ENCODE measurements around the gene MIPOL1. TPM values are rescaled to one million over a fixed set of nuclear protein-coding genes. Genes with fewer than 3 reads are reported as not detected.

MIPOL1 gene
- total and polyA plus RNA-seq, 2 of the 13 experiments (the other 11 are each of a cell fraction or from before 2014, with no cell fraction given), result 8.6 to 34.2 TPM

- peak; percentile 59; the same call in 1 of the 2 replicates for TF ChIP-seq SOX5 (CRISPR knock-in tag; IDR thresholded peaks at IDR 0.05; ENCODE audit: borderline replicate concordance)
- no peak for TF ChIP-seq GRHL1 (CRISPR knock-in tag; conservative IDR thresholded peaks at IDR 0.05)
- no peak for TF ChIP-seq ZNF646 (CRISPR knock-in tag; IDR thresholded peaks at IDR 0.05)
- TF ChIP-seq SP2 (CRISPR knock-in tag; IDR thresholded peaks at IDR 0.05), result peak; percentile 24; the same call in 1 of the 2 replicates
- peak; percentile 38; the same call in 1 of the 2 replicates for TF ChIP-seq TCF7 (IDR thresholded peaks at IDR 0.05; ENCODE audit: low read depth)
- TF ChIP-seq ZNF839 (CRISPR knock-in tag; IDR thresholded peaks at IDR 0.05; ENCODE audit: borderline replicate concordance), result peak; percentile 78; the same call in 1 of the 2 replicates
- no peak; the same call in none of the 2 replicates for TF ChIP-seq SNAPC2 (CRISPR knock-in tag; IDR thresholded peaks at IDR 0.05)
- TF ChIP-seq, protein P1, sequence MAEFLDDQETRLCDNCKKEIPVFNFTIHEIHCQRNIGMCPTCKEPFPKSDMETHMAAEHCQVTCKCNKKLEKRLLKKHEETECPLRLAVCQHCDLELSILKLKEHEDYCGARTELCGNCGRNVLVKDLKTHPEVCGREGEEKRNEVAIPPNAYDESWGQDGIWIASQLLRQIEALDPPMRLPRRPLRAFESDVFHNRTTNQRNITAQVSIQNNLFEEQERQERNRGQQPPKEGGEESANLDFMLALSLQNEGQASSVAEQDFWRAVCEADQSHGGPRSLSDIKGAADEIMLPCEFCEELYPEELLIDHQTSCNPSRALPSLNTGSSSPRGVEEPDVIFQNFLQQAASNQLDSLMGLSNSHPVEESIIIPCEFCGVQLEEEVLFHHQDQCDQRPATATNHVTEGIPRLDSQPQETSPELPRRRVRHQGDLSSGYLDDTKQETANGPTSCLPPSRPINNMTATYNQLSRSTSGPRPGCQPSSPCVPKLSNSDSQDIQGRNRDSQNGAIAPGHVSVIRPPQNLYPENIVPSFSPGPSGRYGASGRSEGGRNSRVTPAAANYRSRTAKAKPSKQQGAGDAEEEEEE (CRISPR knock-in tag; IDR thresholded peaks at IDR 0.05; ENCODE audit: borderline replicate concordance), result no peak
- TF ChIP-seq, protein P2, sequence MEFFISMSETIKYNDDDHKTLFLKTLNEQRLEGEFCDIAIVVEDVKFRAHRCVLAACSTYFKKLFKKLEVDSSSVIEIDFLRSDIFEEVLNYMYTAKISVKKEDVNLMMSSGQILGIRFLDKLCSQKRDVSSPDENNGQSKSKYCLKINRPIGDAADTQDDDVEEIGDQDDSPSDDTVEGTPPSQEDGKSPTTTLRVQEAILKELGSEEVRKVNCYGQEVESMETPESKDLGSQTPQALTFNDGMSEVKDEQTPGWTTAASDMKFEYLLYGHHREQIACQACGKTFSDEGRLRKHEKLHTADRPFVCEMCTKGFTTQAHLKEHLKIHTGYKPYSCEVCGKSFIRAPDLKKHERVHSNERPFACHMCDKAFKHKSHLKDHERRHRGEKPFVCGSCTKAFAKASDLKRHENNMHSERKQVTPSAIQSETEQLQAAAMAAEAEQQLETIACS (CRISPR knock-in tag; IDR thresholded peaks at IDR 0.05), result peak; percentile 51
- TF ChIP-seq RBFOX2 (IDR thresholded peaks at IDR 0.05; ENCODE audit: low read depth, low read length), result peak; percentile 87
- no peak for TF ChIP-seq MZF1 (CRISPR knock-in tag; IDR thresholded peaks at IDR 0.05; ENCODE audit: borderline replicate concordance)
- TF ChIP-seq NFE2L2 (IDR thresholded peaks at IDR 0.05; ENCODE audit: low read length), result no peak
- no peak for TF ChIP-seq ZNF704 (CRISPR knock-in tag; IDR thresholded peaks at IDR 0.05; ENCODE audit: borderline replicate concordance)
- TF ChIP-seq U2AF2 (IDR thresholded peaks at IDR 0.05; ENCODE audit: low read depth, low read length), result peak; percentile 62; the same call in 1 of the 2 replicates
These were observed 397.5 kb downstream of the MIPOL1 start, which contains the start of the genes FOXA1 and TTC6 (continued) for GRCh38 chr14:37594971-37595808.
